MCF 10A (cell line): ENCODE data around the gene HEXB. TPM values are rescaled to one million over a fixed set of nuclear protein-coding genes. Genes with fewer than 3 reads are reported as not detected.
"Not testable (repeated sequence)": the region's sequence is repeated elsewhere in the genome, so short reads cannot be mapped to it uniquely, and the experiment has no call there.

Experiments
- BruUV-seq: library from RNA; stranded (reverse); fragments of 400-500 nt; replicated peaks from 2 replicates; lab custom pipeline; 2021; lab: Mats Ljungman, UMichigan
- CTCF ChIA-PET: fragments of 300-600 bp; sonication (Branson Sonifier 250); formaldehyde crosslinking; extraction: SDS; loops from one replicate; lab custom pipeline; 2021; ENCODE audit warnings: antibody characterized with exemption, inconsistent platforms; lab: Yijun Ruan, JAX
- POLR2A ChIA-PET: fragments of 300-600, 350-650 bp; sonication (Branson Sonifier 250); formaldehyde crosslinking; extraction: SDS; loops from one replicate; lab custom pipeline; 2020; ENCODE audit warnings: antibody characterized with exemption, inconsistent platforms; lab: Yijun Ruan, JAX
- DNase-seq: peaks from one replicate; pipeline ENCODE4 v3.0.0-alpha.2; 2018; ENCODE audit not compliant: unreplicated experiment
- H3K27ac Mint-ChIP-seq: one replicate; pipeline ENCODE4 v1.8.0; 2022; ENCODE audit warnings: mild to moderate bottlenecking, low read depth, mixed read lengths; ENCODE audit not compliant: unreplicated experiment
- H3K27me3 Mint-ChIP-seq: one replicate; pipeline ENCODE4 v1.8.0; 2022; ENCODE audit warnings: mixed read lengths; ENCODE audit not compliant: insufficient read depth, unreplicated experiment
- H3K36me3 Mint-ChIP-seq: one replicate; pipeline ENCODE4 v1.8.0; 2022; ENCODE audit warnings: mild to moderate bottlenecking, moderate library complexity, mixed read lengths; ENCODE audit not compliant: insufficient read depth, unreplicated experiment
- H3K4me1 Mint-ChIP-seq: one replicate; pipeline ENCODE4 v1.8.0; 2022; ENCODE audit warnings: mixed read lengths; ENCODE audit not compliant: insufficient read depth, unreplicated experiment
- H3K4me3 Mint-ChIP-seq: one replicate; pipeline ENCODE4 v1.8.0; 2022; ENCODE audit warnings: mild to moderate bottlenecking, moderate library complexity, mixed read lengths; ENCODE audit not compliant: unreplicated experiment
- H3K9me3 Mint-ChIP-seq: one replicate; pipeline ENCODE4 v1.8.0; 2022; ENCODE audit warnings: mixed read lengths; ENCODE audit not compliant: unreplicated experiment
- intact Hi-C: fragments of 100-400 bp; cut with micrococcal nuclease; formaldehyde crosslinking; loops from 2 replicates; pipeline ENCODE4 v1.14.1; 2022
- total RNA-seq: library from RNA; stranded (reverse); gene quantifications from 2 replicates; pipeline ENCODE4 v1.2.3, GENCODE V29; 2022
- TF ChIP-seq, protein P1 (sequence below): fragments of 200-600 bp; IDR thresholded peaks from one replicate; pipeline ENCODE4 v1.8.0; 2022; ENCODE audit warnings: antibody characterized with exemption, mild to moderate bottlenecking; ENCODE audit not compliant: unreplicated experiment

The HEXB gene
- total RNA-seq, 1 experiment from 2014 or later = 82.8 TPM

DNA sequence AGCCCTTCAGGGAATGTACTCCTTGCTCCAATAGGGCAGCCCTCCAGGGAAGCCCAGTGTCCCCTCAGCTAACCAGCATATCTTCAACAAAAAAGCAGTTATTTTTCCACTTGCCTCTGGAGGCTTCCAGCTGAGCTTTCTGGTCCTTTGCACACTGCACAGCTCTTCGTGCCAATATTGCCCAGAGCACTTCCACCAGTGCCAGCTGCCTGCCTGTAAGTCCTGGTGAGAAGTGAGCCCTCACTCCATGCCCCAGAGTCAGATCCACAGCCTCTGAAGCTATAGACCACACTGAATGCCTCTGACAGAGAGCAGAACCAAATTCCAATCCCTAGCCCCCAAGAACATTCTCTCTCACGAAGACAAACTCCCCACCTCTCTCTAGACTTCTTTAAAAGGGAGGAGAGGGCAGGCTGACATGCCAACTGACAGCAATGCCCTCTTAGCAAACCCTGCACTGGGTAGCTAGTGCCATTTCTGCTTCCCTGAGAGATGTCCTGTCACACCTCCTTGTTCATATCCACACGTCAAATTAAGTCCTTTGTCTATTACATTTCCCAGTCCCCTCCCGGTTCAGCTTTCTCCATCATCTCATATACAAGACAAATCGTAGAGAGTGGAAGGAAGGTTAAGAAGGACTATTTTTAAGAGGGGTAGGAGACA is 12.7 kb upstream of the HEXB start:
- H3K27ac Mint-ChIP-seq = peak overlapping the region; percentile 12
- CTCF ChIA-PET = interaction anchor here (0.6 to 5.3 kb wide), 19 partner anchors 9 to 770 kb away, joined by 3 to 68 read pairs (median 4); no protein-coding TSS in a partner anchor
- H3K4me3 Mint-ChIP-seq = no peak overlapping the region
- no peaks in the 10 kb centered on the region for H3K36me3 Mint-ChIP-seq
- intact Hi-C loops = loop anchor here (5.0 kb wide), 1 partner anchor 95 kb away; the partner anchor contains the start of genes GFM2 and NSA2
- H3K27me3 Mint-ChIP-seq = no peaks in the 10 kb centered on the region
- POLR2A ChIA-PET = interaction anchor here (0.8 to 1.3 kb wide), 2 partner anchors 11 to 91 kb away, joined by 3 to 4 read pairs; no protein-coding TSS in a partner anchor
- DNase-seq = no peak
- no TSS peak for BruUV-seq
- no peaks in the 10 kb centered on the region for H3K9me3 Mint-ChIP-seq
- H3K4me1 Mint-ChIP-seq = peaks cover 13% of the 10 kb centered on the region
- TF ChIP-seq, protein P1, sequence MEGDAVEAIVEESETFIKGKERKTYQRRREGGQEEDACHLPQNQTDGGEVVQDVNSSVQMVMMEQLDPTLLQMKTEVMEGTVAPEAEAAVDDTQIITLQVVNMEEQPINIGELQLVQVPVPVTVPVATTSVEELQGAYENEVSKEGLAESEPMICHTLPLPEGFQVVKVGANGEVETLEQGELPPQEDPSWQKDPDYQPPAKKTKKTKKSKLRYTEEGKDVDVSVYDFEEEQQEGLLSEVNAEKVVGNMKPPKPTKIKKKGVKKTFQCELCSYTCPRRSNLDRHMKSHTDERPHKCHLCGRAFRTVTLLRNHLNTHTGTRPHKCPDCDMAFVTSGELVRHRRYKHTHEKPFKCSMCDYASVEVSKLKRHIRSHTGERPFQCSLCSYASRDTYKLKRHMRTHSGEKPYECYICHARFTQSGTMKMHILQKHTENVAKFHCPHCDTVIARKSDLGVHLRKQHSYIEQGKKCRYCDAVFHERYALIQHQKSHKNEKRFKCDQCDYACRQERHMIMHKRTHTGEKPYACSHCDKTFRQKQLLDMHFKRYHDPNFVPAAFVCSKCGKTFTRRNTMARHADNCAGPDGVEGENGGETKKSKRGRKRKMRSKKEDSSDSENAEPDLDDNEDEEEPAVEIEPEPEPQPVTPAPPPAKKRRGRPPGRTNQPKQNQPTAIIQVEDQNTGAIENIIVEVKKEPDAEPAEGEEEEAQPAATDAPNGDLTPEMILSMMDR = no peak

DNA sequence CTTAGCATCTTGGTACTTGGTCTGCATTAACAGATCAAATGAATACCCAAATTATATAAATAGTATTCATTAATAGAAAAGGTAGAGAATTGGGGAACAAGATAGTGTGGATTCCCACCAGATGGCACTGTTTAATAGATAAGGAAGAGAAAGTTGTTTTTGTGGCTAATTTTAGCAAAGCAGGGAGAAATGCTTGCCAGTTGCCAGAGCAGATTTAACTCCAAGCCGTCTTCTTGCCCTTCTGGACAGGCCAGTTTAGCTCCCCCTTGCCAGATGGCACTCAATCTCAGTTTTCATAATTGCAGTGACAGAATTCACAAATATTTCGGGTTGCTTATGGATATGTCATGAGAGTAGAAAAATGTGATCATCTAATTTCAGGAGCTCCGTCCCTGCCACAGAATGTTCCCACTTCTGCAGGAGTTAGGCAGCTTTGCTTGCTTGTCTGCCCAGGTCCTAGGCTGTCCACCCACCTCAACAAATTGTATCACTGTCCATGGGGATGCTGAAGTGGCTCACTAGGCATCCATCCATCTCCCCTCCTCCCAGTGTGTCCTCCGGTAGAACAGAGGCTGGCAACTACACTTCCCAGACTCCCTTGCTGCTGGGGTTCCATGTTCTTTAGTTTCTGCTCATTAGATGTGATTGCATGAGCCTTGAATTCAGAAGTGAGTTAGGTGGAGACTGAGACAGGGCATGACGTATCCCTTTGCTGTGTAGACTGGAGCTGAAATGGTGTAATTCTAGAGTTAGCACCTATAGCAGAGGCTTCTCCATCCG is 11.8 kb upstream of the HEXB start:
- no peaks in the 10 kb centered on the region for H3K9me3 Mint-ChIP-seq
- H3K27me3 Mint-ChIP-seq = no peaks in the 10 kb centered on the region
- peaks cover 13% of the 10 kb centered on the region for H3K4me1 Mint-ChIP-seq
- no TSS peak for BruUV-seq
- intact Hi-C loops = loop anchor here (1.0 to 5.0 kb wide), 3 partner anchors 94 to 246 kb away; partner anchors contain the start of genes GFM2 and NSA2
- POLR2A ChIA-PET = interaction anchor here (0.8 to 1.3 kb wide), 4 partner anchors 10 to 94 kb away, joined by 3 to 8 read pairs (median 5); partner anchors contain the start of genes GFM2, HEXB and NSA2
- TF ChIP-seq, protein P1 = peak; percentile 64
- H3K36me3 Mint-ChIP-seq = no peaks in the 10 kb centered on the region
- H3K4me3 Mint-ChIP-seq = no peak overlapping the region
- DNase-seq = peak; percentile 54
- no peak overlapping the region for H3K27ac Mint-ChIP-seq
- CTCF ChIA-PET = interaction anchor here (0.6 to 5.3 kb wide), 32 partner anchors 8 to 1077 kb away, joined by 3 to 68 read pairs (median 4); no protein-coding TSS in a partner anchor

DNA sequence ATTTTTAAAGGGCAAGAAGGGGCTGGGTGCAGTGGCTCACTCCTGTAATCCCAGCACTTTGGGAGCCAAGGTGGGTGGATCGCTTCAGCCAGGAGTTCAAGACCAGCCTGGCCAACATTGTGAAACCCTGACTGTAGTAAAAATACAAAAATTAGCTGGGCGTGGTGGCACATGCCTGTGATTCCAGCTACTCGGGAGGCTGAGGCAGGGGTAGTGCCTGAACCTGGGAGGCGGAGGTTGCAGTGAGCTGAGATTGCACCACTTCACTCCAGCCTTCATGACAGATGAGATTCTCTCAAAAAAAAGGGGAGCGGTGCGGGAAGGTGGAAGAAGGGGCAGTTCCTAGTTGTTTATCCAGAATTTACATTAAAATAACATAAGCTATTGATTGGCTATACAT is 8.6 kb upstream of the HEXB start:
- H3K27ac Mint-ChIP-seq, H3K27me3 Mint-ChIP-seq, intact Hi-C loops, H3K9me3 Mint-ChIP-seq, H3K4me3 Mint-ChIP-seq, DNase-seq, H3K36me3 Mint-ChIP-seq, BruUV-seq: not testable (repeated sequence)
- ChIA-PET POLR2A (interaction anchor here (1.2 kb wide), 1 partner anchor 87 kb away, joined by 3 read pairs; no protein-coding TSS in a partner anchor), CTCF (interaction anchor here (0.6 to 5.3 kb wide), 5 partner anchors 90 to 914 kb away, joined by 3 to 68 read pairs (median 4); partner anchors contain the start of gene GFM2)
- H3K4me1 Mint-ChIP-seq = peaks cover 13% of the 10 kb centered on the region

DNA sequence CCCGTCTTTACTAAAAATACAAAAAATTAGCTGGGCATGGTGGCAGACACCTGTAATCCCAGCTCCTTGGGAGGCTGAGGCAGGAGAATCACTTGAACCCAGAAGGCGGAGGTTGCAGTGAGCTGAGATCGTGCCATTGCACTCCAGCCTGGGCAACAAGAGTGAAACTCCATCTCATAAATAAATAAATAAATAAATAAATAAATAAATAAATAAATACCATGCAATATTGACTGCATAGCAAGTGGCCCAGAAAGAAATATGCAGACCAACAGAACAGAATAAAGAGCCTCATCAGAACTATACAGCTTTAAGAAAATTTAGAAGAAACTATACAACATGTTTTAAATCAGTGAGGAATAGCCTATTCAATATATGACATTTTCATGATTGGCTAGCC is 6.9 kb upstream of the HEXB start:
- H3K27ac Mint-ChIP-seq, DNase-seq, H3K4me3 Mint-ChIP-seq, H3K9me3 Mint-ChIP-seq, H3K27me3 Mint-ChIP-seq, H3K36me3 Mint-ChIP-seq, intact Hi-C loops, BruUV-seq: not testable (repeated sequence)
- peaks cover 11% of the 10 kb centered on the region for H3K4me1 Mint-ChIP-seq
- CTCF ChIA-PET = interaction anchor here (0.6 to 1.5 kb wide), 3 partner anchors 49 to 133 kb away, joined by 3 to 6 read pairs (median 4); partner anchors contain the start of gene GFM2
- POLR2A ChIA-PET = interaction anchor here (0.8 kb wide), 1 partner anchor 37 kb away, joined by 3 read pairs; no protein-coding TSS in a partner anchor

DNA sequence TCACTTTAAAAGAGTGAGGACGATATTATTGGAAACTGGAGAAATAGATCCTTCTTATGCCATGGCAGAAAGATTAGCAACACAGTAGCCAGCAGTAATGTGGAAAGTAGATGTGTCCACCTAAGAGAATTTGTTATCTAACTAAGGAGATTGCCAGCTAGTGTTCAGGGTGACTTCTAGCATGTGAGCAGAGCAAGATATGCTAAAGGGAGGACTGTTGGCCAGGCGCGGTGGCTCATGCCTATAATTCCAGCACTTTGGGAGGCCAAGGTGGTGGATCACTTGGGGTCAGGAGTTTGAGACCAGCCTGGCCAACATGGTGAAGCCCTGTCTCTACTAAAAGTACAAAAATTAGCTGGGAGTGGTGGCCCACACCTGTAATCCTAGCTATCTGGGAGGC is 5.7 kb upstream of the HEXB start:
- BruUV-seq, DNase-seq, H3K36me3 Mint-ChIP-seq, H3K9me3 Mint-ChIP-seq, intact Hi-C loops, CTCF ChIA-PET, H3K27ac Mint-ChIP-seq, H3K4me1 Mint-ChIP-seq, POLR2A ChIA-PET, H3K4me3 Mint-ChIP-seq, H3K27me3 Mint-ChIP-seq: not testable (repeated sequence)
